H9 (cell line): ENCODE measurements around the gene TLK2. TPM values are rescaled to one million over a fixed set of nuclear protein-coding genes. Genes with fewer than 3 reads are reported as not detected.
A peak's percentile ranks its signal among the peaks of the same experiment; 100 is the strongest.
"Not testable (repeated sequence)": the region's sequence is repeated elsewhere in the genome, so short reads cannot be mapped to it uniquely, and the experiment has no call there.

Experiments used
- DNase-seq: peaks from one replicate; pipeline ENCODE4 v3.0.0-alpha.2; 2017
- H2AFZ ChIP-seq: one replicate; pipeline ENCODE4 v1.6.1; 2013; ENCODE audit warnings: mild to moderate bottlenecking, low read length, control low read depth, moderate library complexity
- H2AK5ac ChIP-seq: 2 replicates; pipeline ENCODE4 v1.6.1; 2013; ENCODE audit warnings: low read length, control low read depth, mixed read lengths; ENCODE audit not compliant: insufficient read length
- H2BK120ac ChIP-seq: one replicate; pipeline ENCODE4 v1.6.1; 2013; ENCODE audit warnings: low read depth, mild to moderate bottlenecking, low read length, control low read depth, inconsistent platforms; ENCODE audit not compliant: poor library complexity, severe bottlenecking
- H2BK12ac ChIP-seq: 2 replicates; pipeline ENCODE4 v1.6.1; 2013; ENCODE audit warnings: low read length, control low read depth, mixed read lengths, low read depth; ENCODE audit not compliant: insufficient read length
- H2BK15ac ChIP-seq: 2 replicates; pipeline ENCODE4 v1.6.1; 2013; ENCODE audit warnings: low read depth, low read length, control low read depth
- H2BK20ac ChIP-seq: one replicate; pipeline ENCODE4 v1.6.1; 2013; ENCODE audit warnings: low read depth, mild to moderate bottlenecking, low read length, control low read depth, inconsistent platforms; ENCODE audit not compliant: poor library complexity, severe bottlenecking
- H2BK5ac ChIP-seq: 2 replicates; pipeline ENCODE4 v1.6.1; 2013; ENCODE audit warnings: low read length, control low read depth, mixed read lengths; ENCODE audit not compliant: insufficient read length
- H3K14ac ChIP-seq: 2 replicates; pipeline ENCODE4 v1.6.1; 2013; ENCODE audit warnings: low read length, control low read depth; ENCODE audit not compliant: insufficient read depth
- H3K18ac ChIP-seq: 2 replicates; pipeline ENCODE4 v1.6.1; 2013; ENCODE audit warnings: low read depth, mild to moderate bottlenecking, mixed read lengths, low read length, control low read depth; ENCODE audit not compliant: insufficient read length
- H3K23ac ChIP-seq: 2 replicates; pipeline ENCODE4 v1.6.1; 2013; ENCODE audit warnings: low read length, control low read depth, mixed read lengths, low read depth; ENCODE audit not compliant: insufficient read length
- H3K23me2 ChIP-seq: 2 replicates; pipeline ENCODE4 v1.6.1; 2013; ENCODE audit warnings: low read depth, mild to moderate bottlenecking, mixed read lengths, low read length, control low read depth; ENCODE audit not compliant: insufficient read length, poor library complexity, severe bottlenecking
- H3K27ac ChIP-seq: 2 replicates; pipeline ENCODE4 v1.5.1; 2013; ENCODE audit warnings: low read length, control low read depth, mixed read lengths, low read depth; ENCODE audit not compliant: insufficient read length
- H3K27me3 ChIP-seq: 2 replicates; pipeline ENCODE4 v1.6.1; 2013; ENCODE audit warnings: low read length, control low read depth, inconsistent platforms; ENCODE audit not compliant: insufficient read depth
- H3K4ac ChIP-seq: 2 replicates; pipeline ENCODE4 v1.6.1; 2013; ENCODE audit warnings: low read depth, mild to moderate bottlenecking, control low read depth, inconsistent platforms, low read length, moderate library complexity
- H3K4me1 ChIP-seq: 2 replicates; pipeline ENCODE4 v1.6.1; 2013; ENCODE audit warnings: low read length, control low read depth, inconsistent platforms; ENCODE audit not compliant: insufficient read depth
- H3K4me2 ChIP-seq: 2 replicates; pipeline ENCODE4 v1.6.1; 2013; ENCODE audit warnings: low read length, control low read depth, mixed read lengths; ENCODE audit not compliant: insufficient read length, insufficient read depth
- H3K56ac ChIP-seq: 2 replicates; pipeline ENCODE4 v1.6.1; 2013; ENCODE audit warnings: low read depth, mild to moderate bottlenecking, mixed read lengths, low read length, control low read depth; ENCODE audit not compliant: insufficient read length
- H3K79me1 ChIP-seq: 2 replicates; pipeline ENCODE4 v1.6.1; 2013; ENCODE audit warnings: low read depth, mild to moderate bottlenecking, moderate library complexity, low read length, control low read depth, inconsistent platforms; ENCODE audit not compliant: insufficient read depth, poor library complexity, severe bottlenecking
- H3K79me2 ChIP-seq: 2 replicates; pipeline ENCODE4 v1.6.1; 2013; ENCODE audit warnings: low read length, control low read depth, inconsistent platforms; ENCODE audit not compliant: insufficient read depth
- H3K9ac ChIP-seq: 2 replicates; pipeline ENCODE4 v1.6.1; 2013; ENCODE audit warnings: low read length, control low read depth, mixed read lengths; ENCODE audit not compliant: insufficient read length; ENCODE audit errors: extremely low read depth
- H3K9me3 ChIP-seq: one replicate; pipeline ENCODE4 v1.6.1; 2013; ENCODE audit warnings: low read depth, low read length, inconsistent platforms; ENCODE audit not compliant: control insufficient read depth
- H3T11ph ChIP-seq: one replicate; pipeline ENCODE4 v1.6.1; 2013; ENCODE audit warnings: mild to moderate bottlenecking, low read length, control low read depth, inconsistent platforms
- H4K20me1 ChIP-seq: one replicate; pipeline ENCODE4 v1.6.1; 2013; ENCODE audit not compliant: control insufficient read depth, insufficient read length, insufficient read depth
- H4K5ac ChIP-seq: 2 replicates; pipeline ENCODE4 v1.6.1; 2013; ENCODE audit warnings: low read depth, mild to moderate bottlenecking, mixed read lengths, low read length, control low read depth; ENCODE audit not compliant: insufficient read length
- H4K8ac ChIP-seq: replicated peaks from 2 replicates; pipeline ENCODE4 v1.6.1; 2013; ENCODE audit warnings: low read length, control low read depth, mixed read lengths, low read depth; ENCODE audit not compliant: insufficient read length
- H4K91ac ChIP-seq: 2 replicates; pipeline ENCODE4 v1.6.1; 2013; ENCODE audit warnings: low read depth, mild to moderate bottlenecking, moderate library complexity, mixed read lengths, low read length, control low read depth; ENCODE audit not compliant: insufficient read length
- H3K27ac Mint-ChIP-seq, 3 experiments: 2 replicates in 2 of 3; 3 replicates in 1 of 3; pipeline ENCODE4 v1.8.0; 2020 to 2021; ENCODE audit warnings: mixed read lengths in 3 of 3, mild to moderate bottlenecking in 1 of 3, moderate library complexity in 1 of 3
- H3K27me3 Mint-ChIP-seq: 2 replicates; pipeline ENCODE4 v1.8.0; 2021; ENCODE audit warnings: low read depth, mild to moderate bottlenecking, moderate library complexity, mixed read lengths
- H3K36me3 Mint-ChIP-seq, 3 experiments: 2 replicates in 2 of 3; 3 replicates in 1 of 3; pipeline ENCODE4 v1.8.0; 2020 to 2021; ENCODE audit warnings: low read depth in 3 of 3, mixed read lengths in 3 of 3; ENCODE audit not compliant: insufficient read depth in 1 of 3
- H3K4me1 Mint-ChIP-seq, 2 experiments: 2 replicates each; pipeline ENCODE4 v1.8.0; 2020; ENCODE audit warnings: mixed read lengths in 2 of 2
- H3K4me3 Mint-ChIP-seq, 2 experiments: 2 replicates in 1 of 2; 3 replicates in 1 of 2; pipeline ENCODE4 v1.8.0; 2020 to 2021; ENCODE audit warnings: mild to moderate bottlenecking in 2 of 2, mixed read lengths in 2 of 2, moderate library complexity in 1 of 2
- H3K9me3 Mint-ChIP-seq, 2 experiments: 2 replicates in 1 of 2; 3 replicates in 1 of 2; pipeline ENCODE4 v1.8.0; 2020; ENCODE audit warnings: mild to moderate bottlenecking in 2 of 2, mixed read lengths in 2 of 2, moderate library complexity in 1 of 2
- CTCF ChIP-seq: fragments of 200-600 bp; sonication (generic); conservative IDR thresholded peaks from 3 replicates; pipeline ENCODE4 v1.8.0; 2021; ENCODE audit warnings: antibody characterized with exemption, mild to moderate bottlenecking
- WGBS: extraction: QIAGEN DNeasy Blood & Tissue Kit; methylation state at CpG from one replicate; pipeline ENCODE4 v1.1.7; 2013; ENCODE audit warnings: missing lambda C conversion rate, low lambda C conversion rate, mixed read lengths; ENCODE audit not compliant: insufficient read length; ENCODE audit errors: extremely low coverage; 5-methylcytosine and 5-hydroxymethylcytosine counted together
- long read RNA-seq: library from polyadenylated mRNA; unstranded; transcript quantifications from one replicate; pipeline ENCODE4 v2.0.0, GENCODE V29; 2020
- total RNA-seq: library from RNA; stranded (reverse); gene quantifications from 2 replicates; pipeline ENCODE4 v1.2.1, GENCODE V29; 2021

Gene TLK2
- 63.7 and 67.0 TPM in 2 replicates for total RNA-seq
- long read RNA-seq, partial matches to known transcripts = 25 of 79 reads
- long read RNA-seq, other reads (novel, unspliced or antisense) = 49 of 79 reads

GRCh38 chr17:62478424-62478879 lies at the start of gene TLK2:
TLK2 (plus strand) TSS chr17:62478825; CDS start chr17:62481126, 2,301 bp downstream.
- peaks cover 13 to 28% of the 10 kb centered on the region in 2 experiments for H3K4me1 Mint-ChIP-seq

GRCh38 chr17:62435251-62435650 lies 43.4 kb upstream of the TLK2 start:
- not testable (repeated sequence) for H3K18ac ChIP-seq, H3K27ac Mint-ChIP-seq, H3K4me1 Mint-ChIP-seq, H3K4me2 ChIP-seq, H3K23me2 ChIP-seq, H3K4ac ChIP-seq, H3K23ac ChIP-seq, H2BK12ac ChIP-seq, H4K5ac ChIP-seq, H2BK5ac ChIP-seq, H3K9me3 ChIP-seq, H3K79me2 ChIP-seq, H3K27me3 ChIP-seq, H3K9ac ChIP-seq, H4K20me1 ChIP-seq, H3K56ac ChIP-seq, H3K14ac ChIP-seq, H4K91ac ChIP-seq, H2AFZ ChIP-seq, H4K8ac ChIP-seq, H2AK5ac ChIP-seq, H3T11ph ChIP-seq, H3K27me3 Mint-ChIP-seq, H2BK20ac ChIP-seq, H3K4me3 Mint-ChIP-seq, H3K4me1 ChIP-seq, H3K27ac ChIP-seq, H2BK120ac ChIP-seq, H3K79me1 ChIP-seq, DNase-seq, H3K9me3 Mint-ChIP-seq, H2BK15ac ChIP-seq
- peaks cover 17 to 66% (median 37%) of the 10 kb centered on the region in 3 experiments; a peak in 6 of 7 replicates for H3K36me3 Mint-ChIP-seq
- WGBS = no CpG with 5 or more reads among the region's 4 CpGs

More at GRCh38 chr17:62478424-62478879, at the start of gene TLK2:
- Histone ChIP-seq H3K79me2 (peaks cover 5% of the 10 kb centered on the region; the same call in 1 of the 2 replicates), H3K23ac (no peak within 1 kb of the TSS), H4K20me1 (no peaks in the 10 kb centered on the region), H3K56ac (no peak within 1 kb of the TSS), H2AK5ac (no peak within 1 kb of the TSS), H3K4me2 (peak within 1 kb of the TSS; percentile 68), H2AFZ (no peak within 1 kb of the TSS), H4K5ac (no peak within 1 kb of the TSS), H3K79me1 (no peaks in the 10 kb centered on the region), H2BK120ac (no peak within 1 kb of the TSS), H3K18ac (peak within 1 kb of the TSS; percentile 48), H3K23me2 (peaks cover 2% of the 10 kb centered on the region), H3K27ac (no peak within 1 kb of the TSS), H4K91ac (no peak within 1 kb of the TSS), H2BK12ac (no peak within 1 kb of the TSS), H3T11ph (no peak within 1 kb of the TSS), H3K4ac (no peak within 1 kb of the TSS), H3K27me3 (no peaks in the 10 kb centered on the region), H4K8ac (no peak within 1 kb of the TSS), H2BK15ac (no peak within 1 kb of the TSS), H3K9ac (peak within 1 kb of the TSS; percentile 83), H2BK20ac (no peak within 1 kb of the TSS), H3K14ac (no peak within 1 kb of the TSS; the same call in 1 of the 2 replicates), H2BK5ac (no peak within 1 kb of the TSS), H3K4me1 (no peaks in the 10 kb centered on the region; the same call in 1 of the 2 replicates), H3K9me3 (no peaks in the 10 kb centered on the region)
- peak; percentile 86 for DNase-seq
- Mint-ChIP-seq H3K27ac (peak within 1 kb of the TSS; percentile 91 to 98 (median 91)), H3K27me3 (no peaks in the 10 kb centered on the region), H3K4me3 (peak within 1 kb of the TSS; percentile 91 to 96), H3K9me3 (peaks cover 3% of the 10 kb centered on the region in 2 experiments; a peak in 3 of 5 replicates), H3K36me3 (peaks cover 14 to 35% (median 30%) of the 10 kb centered on the region in 3 experiments; a peak in 6 of 7 replicates)
- WGBS = no CpG with 5 or more reads among the region's 59 CpGs
- TF ChIP-seq CTCF = no peak
